HG03039 (cell line): ENCODE measurements around the gene SPAG6.
"Not testable (repeated sequence)": the region's sequence is repeated elsewhere in the genome, so short reads cannot be mapped to it uniquely, and the experiment has no call there.

Experiments
- ATAC-seq: cut with Tn5 transposase; IDR thresholded peaks from one replicate; pipeline ENCODE4 v1.9.1; 2021; ENCODE audit warnings: mild to moderate bottlenecking, moderate library complexity; ENCODE audit not compliant: unreplicated experiment

The SPAG6 gene

GRCh38 chr10:22341190-22341925, 3.9 kb upstream of the SPAG6 start:
- ATAC-seq: peak; percentile 27

GRCh38 chr10:22341926-22342196, 3.4 kb upstream of the SPAG6 start:
- no peak for ATAC-seq

- ATAC-seq: no peak
These were observed 2.9 kb upstream of the SPAG6 start for GRCh38 chr10:22342421-22342820.

- no peak for ATAC-seq
These were observed 1.6 kb upstream of the SPAG6 start for GRCh38 chr10:22343731-22344130.

- no peak for ATAC-seq
These were observed 1.0 kb upstream of the SPAG6 start for GRCh38 chr10:22344249-22344648.

GRCh38 chr10:22344781-22345300, 455 bp upstream of the SPAG6 start:
- no peak for ATAC-seq

GRCh38 chr10:22346096-22346661, 883 bp downstream of the SPAG6 start:
- ATAC-seq: no peak

GRCh38 chr10:22349755-22350154, 4.5 kb downstream of the SPAG6 start:
- no peak for ATAC-seq

- no peak for ATAC-seq
These were observed 5.9 kb downstream of the SPAG6 start for GRCh38 chr10:22351131-22351703.

- ATAC-seq: no peak
These were observed 11.1 kb downstream of the SPAG6 start for GRCh38 chr10:22356324-22356873.

GRCh38 chr10:22357770-22358169, 12.5 kb downstream of the SPAG6 start:
- not testable (repeated sequence) for ATAC-seq

- no peak for ATAC-seq
These were observed 18.0 kb downstream of the SPAG6 start for GRCh38 chr10:22363305-22363704.

GRCh38 chr10:22364407-22365140, 19.3 kb downstream of the SPAG6 start:
- no peak for ATAC-seq

- ATAC-seq: peak; percentile 50
These were observed 19.9 kb downstream of the SPAG6 start for GRCh38 chr10:22365233-22365632.

- no peak for ATAC-seq
These were observed 20.5 kb downstream of the SPAG6 start for GRCh38 chr10:22365644-22366434.

GRCh38 chr10:22366435-22366703, 21.1 kb downstream of the SPAG6 start:
- no peak for ATAC-seq

- ATAC-seq: no peak
These were observed 21.5 kb downstream of the SPAG6 start for GRCh38 chr10:22366771-22367170.

- ATAC-seq: no peak
These were observed 22.2 kb downstream of the SPAG6 start for GRCh38 chr10:22367471-22367870.

- no peak for ATAC-seq
These were observed 23.1 kb downstream of the SPAG6 start for GRCh38 chr10:22368402-22368801.

- no peak for ATAC-seq
These were observed 23.7 kb downstream of the SPAG6 start for GRCh38 chr10:22368981-22369380.
